Neuron (in vitro differentiated cells): ENCODE data around the gene PRKACA.

Experiments
- H2AFZ ChIP-seq: one replicate; pipeline ENCODE4 v1.6.1; 2013; ENCODE audit warnings: low read depth, mild to moderate bottlenecking, inconsistent platforms, low read length, moderate library complexity
- H3K27me3 ChIP-seq: one replicate; pipeline ENCODE4 v1.6.1; 2013; ENCODE audit warnings: low read length; ENCODE audit not compliant: insufficient read depth
- H3K36me3 ChIP-seq: one replicate; pipeline ENCODE4 v1.6.1; 2013; ENCODE audit warnings: low read length; ENCODE audit not compliant: insufficient read depth
- H3K4me1 ChIP-seq: one replicate; pipeline ENCODE4 v1.6.1; 2013; ENCODE audit warnings: low read length; ENCODE audit not compliant: insufficient read depth
- H3K4me3 ChIP-seq: 2 replicates; pipeline ENCODE4 v1.5.1; 2013; ENCODE audit warnings: mild to moderate bottlenecking, low read length, moderate library complexity
- H3K9me3 ChIP-seq: one replicate; pipeline ENCODE4 v1.6.1; 2013; ENCODE audit warnings: low read length

PRKACA gene

DNA sequence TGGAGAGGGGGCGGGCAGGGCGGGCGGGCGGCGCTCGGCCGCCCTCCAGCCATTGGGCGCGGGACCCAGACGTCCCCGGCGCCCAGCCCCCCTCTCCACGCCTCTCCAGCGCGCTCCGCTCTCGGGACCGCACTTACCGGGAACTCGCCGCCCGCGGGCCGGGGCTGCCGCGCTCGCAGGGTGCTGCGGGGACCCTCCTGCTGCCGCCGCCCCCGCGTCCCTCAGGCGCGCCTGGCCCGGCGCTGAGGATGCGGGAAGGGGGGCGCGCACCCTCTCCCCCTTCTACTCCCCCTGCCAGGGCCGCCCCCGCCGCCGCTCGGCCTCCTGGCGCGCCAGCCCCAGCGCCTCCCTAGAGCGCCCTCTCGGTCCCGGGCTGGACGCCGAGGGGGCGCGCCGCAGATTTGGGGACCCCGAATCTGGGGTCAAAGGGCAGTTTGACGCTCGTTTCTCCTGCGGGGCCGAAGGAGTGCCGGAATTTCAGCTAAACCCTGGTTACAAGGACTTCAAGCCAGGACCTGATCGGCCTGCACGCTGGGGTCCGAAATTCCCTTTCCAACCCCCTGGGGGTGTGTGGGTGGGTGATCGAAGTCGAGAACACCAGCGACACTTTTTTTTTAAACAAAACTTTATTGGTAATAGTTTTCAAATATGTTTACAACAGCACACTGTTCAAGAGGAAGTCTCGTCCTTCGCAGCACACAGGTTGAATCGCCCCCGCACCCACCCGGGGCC, 26.3 kb downstream of the PRKACA start:
- Histone ChIP-seq H3K27me3 (no peaks in the 10 kb centered on the region), H3K4me1 (peaks cover 10% of the 10 kb centered on the region), H3K4me3 (peak overlapping the region; percentile 58), H2AFZ (peak overlapping the region; percentile 46), H3K36me3 (peaks cover 18% of the 10 kb centered on the region), H3K9me3 (peaks cover 7% of the 10 kb centered on the region)

DNA sequence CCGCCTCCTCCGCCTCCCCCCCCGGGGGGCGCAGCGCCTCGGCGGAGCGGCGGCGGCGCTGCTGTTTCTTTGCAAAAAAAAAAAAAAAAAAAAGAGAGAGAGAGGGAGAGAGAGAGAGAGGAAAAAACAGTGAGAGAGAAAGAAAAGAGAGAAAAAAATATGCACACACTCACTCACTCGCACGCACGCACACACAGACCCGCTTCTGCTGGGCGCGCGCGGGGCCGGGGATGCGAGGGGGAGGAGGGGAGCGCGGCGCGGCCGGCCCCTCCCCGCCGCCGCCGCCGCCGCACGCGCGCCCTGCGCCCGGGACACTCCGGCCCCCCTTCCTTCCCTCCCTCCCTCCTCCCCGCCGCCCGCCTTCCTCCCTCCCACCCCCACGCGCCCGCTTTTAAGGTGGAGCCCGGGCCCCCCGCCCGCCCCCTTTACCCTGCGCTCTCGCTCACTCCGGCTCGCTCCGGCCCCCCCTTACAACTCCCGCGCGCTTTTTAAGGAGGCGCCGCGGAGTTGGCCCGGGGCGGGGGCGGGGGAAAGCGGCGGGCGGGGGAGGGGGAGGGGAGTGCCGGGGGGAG, 27.0 kb downstream of the PRKACA start, which contains the start of gene SAMD1:
Gene SAMD1, minus strand, starts transcription at position 243 of the 572 bp plus-strand sequence.
- H3K9me3 ChIP-seq = peaks cover 7% of the 10 kb centered on the region
- peak within 1 kb of the TSS; percentile 77 for H3K4me3 ChIP-seq

DNA sequence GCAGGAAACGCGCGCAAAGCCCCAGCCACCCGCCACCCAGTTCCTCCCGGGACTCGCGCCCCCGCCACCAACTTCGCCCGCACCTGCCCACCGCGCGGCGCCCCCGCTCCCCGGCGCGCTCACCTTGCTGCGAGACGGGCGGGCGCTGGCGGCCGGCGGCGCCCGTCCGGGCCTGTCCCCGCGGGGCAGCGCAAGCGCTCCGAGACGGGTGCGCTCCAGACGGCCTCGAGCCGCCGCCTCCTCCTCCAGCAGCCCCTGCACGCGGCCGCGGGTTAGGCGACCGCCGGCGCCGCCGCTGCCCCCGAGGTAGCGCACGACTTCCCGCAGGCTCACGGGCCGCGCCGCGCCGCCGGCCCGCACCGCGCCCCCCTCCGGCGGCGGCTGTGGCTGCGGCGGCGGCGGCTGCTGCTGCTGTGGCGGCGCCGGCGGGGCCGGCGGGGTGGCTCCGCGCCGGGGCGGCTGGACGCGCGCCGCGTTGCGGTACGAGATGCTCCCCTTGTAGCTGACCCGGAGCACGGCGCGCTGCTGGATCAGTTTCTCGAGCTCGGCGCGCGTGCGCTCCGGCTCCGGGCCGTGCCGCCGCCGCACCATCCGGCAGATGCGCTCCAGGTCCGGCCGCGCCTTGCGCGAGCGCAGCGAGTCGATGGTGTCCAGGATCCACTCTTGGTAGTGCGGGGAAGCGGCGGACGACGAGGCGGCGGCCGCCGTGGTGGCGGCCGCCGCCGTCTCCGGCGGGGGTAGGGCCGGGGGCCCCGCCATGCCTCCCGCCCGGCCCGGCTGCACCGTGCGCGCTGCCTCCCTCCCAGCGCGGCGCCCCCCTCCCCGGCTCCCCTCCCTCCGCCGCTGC, 27.7 kb downstream of the PRKACA start:
- H3K4me3 ChIP-seq = peak overlapping the region; percentile 77
- H2AFZ ChIP-seq = peak overlapping the region; percentile 63
- peaks cover 10% of the 10 kb centered on the region for H3K4me1 ChIP-seq
- peaks cover 7% of the 10 kb centered on the region for H3K9me3 ChIP-seq
- peaks cover 17% of the 10 kb centered on the region for H3K36me3 ChIP-seq
- no peaks in the 10 kb centered on the region for H3K27me3 ChIP-seq

More for the DNA sequence above, 27.0 kb downstream of the PRKACA start, which contains the start of gene SAMD1:
- Histone ChIP-seq H2AFZ (peak within 1 kb of the TSS; percentile 63), H3K36me3 (peaks cover 17% of the 10 kb centered on the region), H3K4me1 (peaks cover 10% of the 10 kb centered on the region), H3K27me3 (no peaks in the 10 kb centered on the region)

DNA sequence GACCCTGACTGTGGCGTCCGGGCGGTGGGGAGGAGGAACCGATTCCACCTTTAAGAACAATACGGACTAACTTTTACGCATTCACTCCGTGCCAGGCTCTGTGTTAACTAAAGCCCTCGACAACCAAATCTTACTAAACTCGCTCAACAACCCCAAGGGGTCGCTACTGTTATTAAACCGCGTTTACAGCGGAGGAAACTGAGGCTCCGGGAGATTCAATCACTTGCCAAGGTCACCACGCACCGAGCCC, 28.2 kb downstream of the PRKACA start:
- peak overlapping the region; percentile 63 for H2AFZ ChIP-seq
- H3K4me1 ChIP-seq = peaks cover 10% of the 10 kb centered on the region
- H3K9me3 ChIP-seq = peaks cover 7% of the 10 kb centered on the region
- no peaks in the 10 kb centered on the region for H3K27me3 ChIP-seq
- H3K4me3 ChIP-seq = peak overlapping the region; percentile 77
- peaks cover 17% of the 10 kb centered on the region for H3K36me3 ChIP-seq

DNA sequence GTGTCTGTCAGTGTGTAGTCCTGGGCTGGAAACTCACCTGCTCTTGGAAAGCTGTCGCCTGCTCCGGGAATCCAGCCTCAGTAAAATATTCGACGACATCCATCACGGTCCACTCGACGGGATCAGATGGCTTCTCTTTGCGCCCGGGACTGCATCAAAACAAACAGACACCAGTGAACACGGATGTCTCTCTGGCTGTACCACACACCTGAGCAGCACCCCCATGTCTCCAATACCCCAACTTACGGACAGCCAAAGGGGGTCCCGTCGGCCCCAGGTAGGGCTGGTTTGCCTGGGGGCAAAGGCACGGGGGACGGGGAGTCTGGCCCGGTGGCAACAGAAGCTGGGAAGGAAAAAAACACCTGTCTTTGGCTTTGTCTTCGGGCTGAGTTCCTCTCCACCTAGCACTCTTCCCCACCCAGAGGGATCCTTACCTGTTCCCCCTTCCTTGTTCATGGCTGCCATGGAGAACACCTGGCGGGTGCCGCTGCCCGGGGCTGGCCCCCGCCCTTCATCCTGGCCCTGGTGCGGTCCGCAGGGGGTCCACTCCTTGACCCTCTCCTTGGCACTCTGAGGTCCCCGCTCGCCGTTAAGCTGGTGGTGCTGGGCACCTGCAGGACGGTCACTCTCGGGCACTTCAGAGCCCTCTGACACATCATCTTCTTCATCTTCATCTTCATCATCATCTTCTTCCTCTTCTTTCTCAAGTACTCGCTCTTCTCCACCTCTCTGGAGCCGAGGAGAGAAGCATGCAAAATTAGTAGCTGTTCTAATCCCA, 28.7 kb downstream of the PRKACA start:
- Histone ChIP-seq H3K36me3 (peaks cover 17% of the 10 kb centered on the region), H3K27me3 (no peaks in the 10 kb centered on the region), H2AFZ (no peak overlapping the region), H3K4me3 (peak overlapping the region; percentile 77), H3K9me3 (peaks cover 7% of the 10 kb centered on the region), H3K4me1 (peaks cover 10% of the 10 kb centered on the region)

DNA sequence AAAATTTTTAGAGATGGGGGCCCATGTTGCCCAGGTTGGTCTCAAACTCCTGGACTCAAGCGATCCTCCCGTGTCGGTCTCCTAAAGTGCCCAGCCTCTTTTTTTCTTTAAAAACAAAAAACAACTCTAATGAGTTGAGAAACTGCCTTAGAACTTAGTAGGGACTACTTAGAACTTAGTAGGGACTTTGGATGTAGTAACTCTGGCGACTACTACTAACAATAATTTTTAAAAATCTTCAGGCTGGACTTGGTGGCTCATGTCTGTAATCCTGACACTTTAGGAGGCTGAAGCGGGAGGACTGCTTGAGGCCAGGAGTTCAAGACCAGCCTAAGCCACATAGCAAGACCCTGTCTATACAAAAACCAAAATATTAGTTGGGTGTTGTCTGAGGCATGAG, 31.5 kb downstream of the PRKACA start:
- H3K36me3 ChIP-seq = peaks cover 17% of the 10 kb centered on the region
- no peaks in the 10 kb centered on the region for H3K9me3 ChIP-seq
- H3K4me1 ChIP-seq = peaks cover 14% of the 10 kb centered on the region
- H3K4me3 ChIP-seq = no peak overlapping the region
- H2AFZ ChIP-seq = no peak overlapping the region
- no peaks in the 10 kb centered on the region for H3K27me3 ChIP-seq

DNA sequence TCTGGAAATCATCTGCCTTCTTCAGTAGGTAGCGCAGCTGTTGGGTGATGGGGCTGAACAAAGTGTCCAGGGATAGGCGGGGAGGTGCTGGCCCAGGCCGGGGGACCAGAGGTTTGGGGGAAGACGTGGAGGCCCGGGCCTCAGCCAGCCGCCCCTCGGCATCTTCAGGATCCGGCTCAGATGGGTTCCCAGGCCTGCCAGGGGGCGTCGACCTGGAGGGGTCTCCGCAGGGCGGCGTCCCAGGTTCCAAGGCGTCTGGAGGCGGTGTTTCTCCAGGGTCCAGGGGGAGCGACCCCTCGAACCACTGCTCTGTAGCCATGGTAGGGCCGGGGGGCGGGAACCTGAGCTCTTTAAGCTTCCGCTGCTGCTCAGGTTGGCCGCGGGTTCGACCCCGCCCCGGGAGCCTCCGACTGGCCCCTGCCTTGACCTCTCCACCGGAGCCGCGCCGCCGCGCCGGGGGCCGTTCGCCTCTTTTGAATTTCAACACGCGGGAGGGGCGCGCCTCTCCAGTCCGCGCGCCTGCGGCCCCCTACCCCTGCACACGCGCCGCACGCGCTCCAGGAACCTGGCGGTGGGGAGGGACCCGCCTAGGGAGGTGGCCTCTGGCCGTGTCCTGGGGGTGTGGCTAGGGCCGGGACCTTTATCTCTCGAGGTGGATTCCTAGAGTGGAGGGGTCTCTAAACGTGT, 32.1 kb downstream of the PRKACA start, which contains the start of gene C19orf67:
Gene C19orf67, minus strand, starts transcription at position 475 of the 687 bp plus-strand sequence. Its CDS starts 156 bp downstream, at position 319.
- no peaks in the 10 kb centered on the region for H3K27me3 ChIP-seq
- peaks cover 14% of the 10 kb centered on the region for H3K4me1 ChIP-seq
- no peak within 1 kb of the TSS for H3K4me3 ChIP-seq
- H3K9me3 ChIP-seq = no peaks in the 10 kb centered on the region
- peaks cover 17% of the 10 kb centered on the region for H3K36me3 ChIP-seq
- H2AFZ ChIP-seq = no peak within 1 kb of the TSS

DNA sequence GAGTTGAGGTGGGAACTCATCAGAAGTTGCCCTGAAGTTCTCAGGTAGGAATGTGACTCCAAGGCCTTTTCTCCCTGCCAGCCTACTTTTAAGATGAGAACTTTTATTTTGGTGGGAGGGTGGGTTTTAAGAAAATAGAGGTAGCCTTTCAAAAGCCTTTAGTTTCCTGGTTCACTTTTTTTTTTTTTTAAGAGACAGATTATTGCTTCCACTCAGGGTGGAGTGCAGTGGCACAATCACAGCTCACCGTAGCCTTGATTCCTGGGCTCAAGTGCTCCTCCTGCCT, 34.9 kb downstream of the PRKACA start:
- H3K4me1 ChIP-seq = peaks cover 9% of the 10 kb centered on the region
- no peaks in the 10 kb centered on the region for H3K9me3 ChIP-seq
- no peaks in the 10 kb centered on the region for H3K27me3 ChIP-seq
- H3K4me3 ChIP-seq = no peak overlapping the region
- peaks cover 5% of the 10 kb centered on the region for H3K36me3 ChIP-seq
- H2AFZ ChIP-seq = no peak overlapping the region

DNA sequence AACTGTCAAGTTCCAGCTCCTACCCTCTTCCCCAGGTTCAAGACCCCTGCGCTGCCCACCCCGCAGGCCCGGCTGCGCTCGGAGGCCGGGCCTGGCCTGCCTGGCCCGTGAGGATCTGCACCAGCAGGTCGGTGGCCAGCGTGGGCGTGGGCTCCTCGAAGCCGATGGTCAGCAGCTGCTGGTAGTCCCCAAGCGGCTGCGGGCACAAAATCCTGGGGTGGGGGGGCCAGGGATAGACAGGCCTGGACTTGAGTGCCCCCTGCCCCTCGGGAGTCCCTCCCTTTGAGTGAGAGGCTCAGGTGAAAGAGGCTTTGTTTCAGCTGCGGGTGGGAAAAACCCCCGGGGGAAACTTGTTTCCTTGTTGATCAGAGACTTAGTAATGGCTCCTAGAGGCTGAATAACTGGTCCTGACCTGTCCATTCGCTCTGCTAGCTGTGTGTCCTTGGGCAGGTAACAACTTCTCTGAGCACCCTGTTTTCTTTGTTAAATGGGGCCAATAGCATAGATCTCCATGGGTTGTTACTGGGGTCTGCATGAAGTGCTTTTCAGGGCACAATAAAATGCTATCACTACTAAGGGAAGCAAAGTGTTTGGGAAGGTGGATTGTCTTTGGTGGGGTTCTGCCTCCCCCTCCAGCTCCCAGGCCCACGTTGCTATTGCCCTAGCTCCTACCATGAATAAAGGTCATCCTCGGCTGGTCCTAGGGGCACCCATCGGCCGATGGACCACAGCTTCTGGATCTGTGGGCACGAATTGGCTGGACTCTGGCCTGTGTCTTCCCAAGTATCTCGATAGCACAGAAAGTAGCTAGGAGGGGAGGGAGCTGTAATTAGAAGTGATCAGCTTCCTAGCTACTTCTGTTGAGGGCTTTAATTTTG, 35.5 kb downstream of the PRKACA start:
- Histone ChIP-seq H3K27me3 (no peaks in the 10 kb centered on the region), H3K4me3 (peak overlapping the region; percentile 69), H3K36me3 (peaks cover 2% of the 10 kb centered on the region), H3K9me3 (no peaks in the 10 kb centered on the region), H2AFZ (peak overlapping the region; percentile 70), H3K4me1 (peaks cover 9% of the 10 kb centered on the region)

DNA sequence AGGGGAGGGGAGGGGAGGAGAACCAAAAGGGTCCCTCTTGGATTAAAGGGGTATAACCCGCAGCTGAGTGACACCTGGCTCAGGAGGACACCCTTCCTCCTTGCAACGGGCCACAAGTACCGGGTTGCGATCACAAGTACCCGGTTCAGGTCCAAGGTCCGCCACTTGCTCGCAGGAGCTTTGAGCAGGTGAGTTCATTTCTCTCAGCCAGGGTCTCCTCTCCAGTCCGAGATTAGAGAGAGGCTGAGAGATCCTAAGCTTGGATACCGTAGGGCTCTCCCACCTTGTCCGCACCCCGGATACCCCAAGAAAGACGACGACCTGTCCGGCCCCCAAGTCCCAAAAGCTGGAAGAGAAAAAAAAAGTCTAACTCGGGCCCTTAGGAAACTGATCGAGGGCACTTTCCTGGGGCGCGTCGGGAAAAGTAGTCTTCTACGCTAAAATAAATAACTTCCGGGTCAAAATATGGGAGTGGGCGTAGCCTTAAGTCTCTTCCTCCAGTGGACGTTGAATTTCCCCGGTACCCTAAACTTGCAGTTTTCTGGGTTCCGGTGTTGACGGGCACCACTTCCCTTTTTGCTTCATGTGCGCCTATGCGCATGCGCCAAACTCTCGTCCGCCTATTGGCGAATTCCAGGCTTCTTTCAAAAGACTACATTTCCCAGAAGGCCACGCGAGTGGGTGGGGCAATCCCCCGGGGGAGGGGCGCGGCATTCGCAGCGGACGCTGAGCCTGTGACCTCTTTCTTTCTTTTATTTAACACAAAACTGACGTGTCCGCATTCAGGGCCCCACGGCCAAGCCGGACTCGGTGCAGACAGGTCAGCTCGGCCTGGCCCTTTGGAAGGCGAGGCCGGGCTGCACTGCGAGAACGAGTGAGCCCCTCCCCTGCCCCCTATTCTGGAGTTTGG, 36.4 kb downstream of the PRKACA start:
- H3K9me3 ChIP-seq = no peaks in the 10 kb centered on the region
- peak overlapping the region; percentile 69 for H3K4me3 ChIP-seq
- no peaks in the 10 kb centered on the region for H3K36me3 ChIP-seq
- H3K4me1 ChIP-seq = peaks cover 9% of the 10 kb centered on the region
- H2AFZ ChIP-seq = peak overlapping the region; percentile 70
- H3K27me3 ChIP-seq = no peaks in the 10 kb centered on the region

DNA sequence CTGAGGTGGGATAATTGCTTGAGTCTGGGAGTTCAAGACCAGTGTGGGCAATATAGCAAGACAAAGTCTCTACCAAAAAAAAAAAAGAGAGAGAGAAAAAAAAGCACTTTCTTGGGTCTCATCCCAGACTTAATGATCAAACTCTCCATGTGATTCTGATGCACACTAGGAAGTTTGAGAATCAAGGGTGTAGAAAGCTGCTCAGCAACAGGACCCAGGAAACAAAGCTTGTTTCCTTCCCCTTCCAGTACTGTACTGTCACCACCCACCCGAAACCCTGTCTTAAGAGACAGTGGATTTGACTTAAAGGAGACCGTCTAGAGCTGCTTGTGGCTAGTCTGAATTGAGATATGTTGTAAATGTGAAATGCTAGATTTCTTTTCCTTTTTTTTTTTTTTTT, 39.2 kb downstream of the PRKACA start:
- no peak overlapping the region for H2AFZ ChIP-seq
- no peaks in the 10 kb centered on the region for H3K27me3 ChIP-seq
- H3K9me3 ChIP-seq = no peaks in the 10 kb centered on the region
- H3K36me3 ChIP-seq = no peaks in the 10 kb centered on the region
- no peak overlapping the region for H3K4me3 ChIP-seq
- H3K4me1 ChIP-seq = peaks cover 14% of the 10 kb centered on the region
